ENCODE measurements around the gene SERP2. TPM values are rescaled to one million over a fixed set of nuclear protein-coding genes. Genes with fewer than 3 reads are reported as not detected.

SERP2 gene
- total and polyA plus RNA-seq, 9 of the 15 experiments (the other 6 are each of a cell fraction or from before 2014, with no cell fraction given): 0.13 TPM; not detected in 8

DNA sequence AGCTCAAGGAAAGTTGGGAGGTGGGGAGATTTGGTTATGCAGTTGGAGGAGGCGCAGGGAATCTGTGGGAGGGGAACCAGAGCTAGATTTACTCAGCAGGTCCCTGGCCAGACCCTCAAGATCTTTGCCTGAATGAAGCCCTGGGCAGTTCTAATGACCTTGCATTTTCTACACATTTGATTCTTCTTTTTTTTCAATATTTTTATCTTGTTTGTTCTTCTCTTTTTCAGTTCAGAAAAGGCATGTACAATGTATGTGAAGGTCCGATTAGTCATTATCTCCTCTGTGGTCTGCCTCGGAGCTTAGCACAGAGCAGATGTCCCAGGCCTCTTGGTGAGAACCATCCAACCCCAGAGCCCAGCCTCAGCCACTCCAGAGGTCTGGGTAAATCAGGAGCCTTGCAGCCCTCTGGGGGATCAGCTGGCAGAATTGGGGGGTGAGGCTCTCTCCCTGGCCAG is 24.2 kb downstream of the SERP2 start (continued):
- TF ChIP-seq YY1 (IDR thresholded peaks at IDR 0.05; ENCODE audit: borderline replicate concordance in 1 of 3, control insufficient read depth in 1 of 3, extremely low read depth in 1 of 3, insufficient read depth in 3 of 3, insufficient read length in 1 of 3, insufficient replicate concordance in 2 of 3, low read depth in 1 of 3, low read length in 2 of 3) (no peak), JUND (IDR thresholded peaks at IDR 0.05; ENCODE audit: borderline replicate concordance, low read depth, low read length) (peak; percentile 50; the same call in 1 of the 2 replicates), JUND (tag; IDR thresholded peaks at IDR 0.05; ENCODE audit: borderline replicate concordance, low read depth, low read length) (no peak; the same call in 2 of the 3 replicates), ZNF77 (CRISPR knock-in tag; IDR thresholded peaks at IDR 0.05) (no peak), BDP1 (IDR thresholded peaks at IDR 0.05; ENCODE audit: insufficient read depth, insufficient read length) (no peak), CHD2 (IDR thresholded peaks at IDR 0.05; ENCODE audit: low read depth, low read length) (no peak), BRD4 (IDR thresholded peaks at IDR 0.05) (no peak), ZNF253 (CRISPR knock-in tag; conservative IDR thresholded peaks at IDR 0.05) (no peak), MEIS2 (IDR thresholded peaks at IDR 0.05; ENCODE audit: partially characterized antibody) (no peak), ZNF561 (CRISPR knock-in tag; conservative IDR thresholded peaks at IDR 0.05) (no peak), SMARCE1 (IDR thresholded peaks at IDR 0.05) (peak; percentile 85), ASH1L (IDR thresholded peaks at IDR 0.05; ENCODE audit: borderline replicate concordance, low read depth, partially characterized antibody) (no peak), HNRNPL (IDR thresholded peaks at IDR 0.05; ENCODE audit: low read depth, low read length) (no peak), MYC (IDR thresholded peaks at IDR 0.05; ENCODE audit: low read depth, low read length) (no peak), MYC (CRISPR knock-in tag; IDR thresholded peaks at IDR 0.05; ENCODE audit: borderline replicate concordance, low read depth) (no peak), NCOA2 (IDR thresholded peaks at IDR 0.05; ENCODE audit: partially characterized antibody in 2 of 2) (no peak), RCOR1 (IDR thresholded peaks at IDR 0.05; ENCODE audit: borderline replicate concordance in 1 of 2, low read depth in 2 of 2, low read length in 2 of 2) (peak in 1 of 2 experiments; percentile 76; a peak in 3 of 4 replicates), U2AF1 (optimal IDR thresholded peaks at IDR 0.05; ENCODE audit: low read depth, low read length) (no peak), NR2C1 (IDR thresholded peaks at IDR 0.05) (no peak), NR2C1 (tag; IDR thresholded peaks at IDR 0.05) (no peak), ZNF274 (IDR thresholded peaks at IDR 0.05; ENCODE audit: borderline replicate concordance, low read depth, low read length) (peak; percentile 43; the same call in 1 of the 2 replicates), SPI1 (IDR thresholded peaks at IDR 0.05; ENCODE audit: borderline replicate concordance, low read depth, low read length) (no peak), KAT8 (IDR thresholded peaks at IDR 0.05; ENCODE audit: low read depth) (no peak), MIER1 (IDR thresholded peaks at IDR 0.05; ENCODE audit: low read depth) (no peak), ZNF586 (CRISPR knock-in tag; conservative IDR thresholded peaks at IDR 0.05) (no peak)
- TF ChIP-seq, protein P1, sequence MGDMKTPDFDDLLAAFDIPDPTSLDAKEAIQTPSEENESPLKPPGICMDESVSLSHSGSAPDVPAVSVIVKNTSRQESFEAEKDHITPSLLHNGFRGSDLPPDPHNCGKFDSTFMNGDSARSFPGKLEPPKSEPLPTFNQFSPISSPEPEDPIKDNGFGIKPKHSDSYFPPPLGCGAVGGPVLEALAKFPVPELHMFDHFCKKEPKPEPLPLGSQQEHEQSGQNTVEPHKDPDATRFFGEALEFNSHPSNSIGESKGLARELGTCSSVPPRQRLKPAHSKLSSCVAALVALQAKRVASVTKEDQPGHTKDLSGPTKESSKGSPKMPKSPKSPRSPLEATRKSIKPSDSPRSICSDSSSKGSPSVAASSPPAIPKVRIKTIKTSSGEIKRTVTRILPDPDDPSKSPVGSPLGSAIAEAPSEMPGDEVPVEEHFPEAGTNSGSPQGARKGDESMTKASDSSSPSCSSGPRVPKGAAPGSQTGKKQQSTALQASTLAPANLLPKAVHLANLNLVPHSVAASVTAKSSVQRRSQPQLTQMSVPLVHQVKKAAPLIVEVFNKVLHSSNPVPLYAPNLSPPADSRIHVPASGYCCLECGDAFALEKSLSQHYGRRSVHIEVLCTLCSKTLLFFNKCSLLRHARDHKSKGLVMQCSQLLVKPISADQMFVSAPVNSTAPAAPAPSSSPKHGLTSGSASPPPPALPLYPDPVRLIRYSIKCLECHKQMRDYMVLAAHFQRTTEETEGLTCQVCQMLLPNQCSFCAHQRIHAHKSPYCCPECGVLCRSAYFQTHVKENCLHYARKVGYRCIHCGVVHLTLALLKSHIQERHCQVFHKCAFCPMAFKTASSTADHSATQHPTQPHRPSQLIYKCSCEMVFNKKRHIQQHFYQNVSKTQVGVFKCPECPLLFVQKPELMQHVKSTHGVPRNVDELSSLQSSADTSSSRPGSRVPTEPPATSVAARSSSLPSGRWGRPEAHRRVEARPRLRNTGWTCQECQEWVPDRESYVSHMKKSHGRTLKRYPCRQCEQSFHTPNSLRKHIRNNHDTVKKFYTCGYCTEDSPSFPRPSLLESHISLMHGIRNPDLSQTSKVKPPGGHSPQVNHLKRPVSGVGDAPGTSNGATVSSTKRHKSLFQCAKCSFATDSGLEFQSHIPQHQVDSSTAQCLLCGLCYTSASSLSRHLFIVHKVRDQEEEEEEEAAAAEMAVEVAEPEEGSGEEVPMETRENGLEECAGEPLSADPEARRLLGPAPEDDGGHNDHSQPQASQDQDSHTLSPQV (IDR thresholded peaks at IDR 0.05): 0 out of 2 replicates have a peak, but pooled peaks have one; percentile 7
- TF ChIP-seq, protein P2, sequence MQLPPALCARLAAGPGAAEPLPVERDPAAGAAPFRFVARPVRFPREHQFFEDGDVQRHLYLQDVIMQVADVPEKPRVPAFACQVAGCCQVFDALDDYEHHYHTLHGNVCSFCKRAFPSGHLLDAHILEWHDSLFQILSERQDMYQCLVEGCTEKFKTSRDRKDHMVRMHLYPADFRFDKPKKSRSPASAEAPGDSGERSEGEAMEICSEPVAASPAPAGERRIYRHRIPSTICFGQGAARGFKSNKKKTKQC (CRISPR knock-in tag; IDR thresholded peaks at IDR 0.05): no peak

Measured in K562 (cell line).